Inflammatory macrophage treated with lipopolysaccharide for 4 hours (primary cell): ENCODE results near the gene CACNB1.
A peak's percentile ranks its signal among the peaks of the same experiment; 100 is the strongest.

Experiments used
- DNase-seq: peaks from one replicate; pipeline ENCODE4 v3.0.0-alpha.2; 2020

CACNB1 gene

GRCh38 chr17:39225308-39225958 lies 28.0 kb upstream of the CACNB1 start, which contains the start of gene STAC2:
STAC2 (minus strand) TSS chr17:39225945; CDS start chr17:39225502, 443 bp downstream.
- DNase-seq, result no peak

GRCh38 chr17:39224778-39225307 lies 27.4 kb upstream of the CACNB1 start:
- no peak for DNase-seq

GRCh38 chr17:39223907-39224777 lies 26.7 kb upstream of the CACNB1 start:
- DNase-seq, result no peak

- DNase-seq, result no peak
These were observed 25.7 kb upstream of the CACNB1 start for GRCh38 chr17:39222866-39223834.

GRCh38 chr17:39222151-39222550 lies 24.7 kb upstream of the CACNB1 start:
- no peak for DNase-seq

- DNase-seq, result no peak
These were observed 24.1 kb upstream of the CACNB1 start for GRCh38 chr17:39221572-39221971.

GRCh38 chr17:39219647-39220154 lies 22.2 kb upstream of the CACNB1 start:
- no peak for DNase-seq

- no peak for DNase-seq
These were observed 21.4 kb upstream of the CACNB1 start for GRCh38 chr17:39218906-39219305.

GRCh38 chr17:39217734-39218369 lies 20.4 kb upstream of the CACNB1 start:
- DNase-seq, result no peak

- DNase-seq, result no peak
These were observed 16.4 kb upstream of the CACNB1 start for GRCh38 chr17:39213852-39214251.

GRCh38 chr17:39212841-39213480 lies 15.5 kb upstream of the CACNB1 start:
- no peak for DNase-seq

GRCh38 chr17:39212195-39212810 lies 14.8 kb upstream of the CACNB1 start:
- DNase-seq, result no peak

GRCh38 chr17:39210093-39210434 lies 12.6 kb upstream of the CACNB1 start:
- no peak for DNase-seq

- DNase-seq, result peak; percentile 73
These were observed 12.0 kb upstream of the CACNB1 start for GRCh38 chr17:39209317-39210092.

GRCh38 chr17:39208893-39209292 lies 11.4 kb upstream of the CACNB1 start:
- DNase-seq, result peak; percentile 26

GRCh38 chr17:39208136-39208535 lies 10.7 kb upstream of the CACNB1 start:
- no peak for DNase-seq

GRCh38 chr17:39205112-39205526 lies 7.7 kb upstream of the CACNB1 start:
- no peak for DNase-seq

GRCh38 chr17:39204245-39204644 lies 6.8 kb upstream of the CACNB1 start:
- no peak for DNase-seq

- no peak for DNase-seq
These were observed 3.6 kb upstream of the CACNB1 start for GRCh38 chr17:39200957-39201510.
